Measurements from ENCODE around the gene F13A1.

Gene F13A1

DNA sequence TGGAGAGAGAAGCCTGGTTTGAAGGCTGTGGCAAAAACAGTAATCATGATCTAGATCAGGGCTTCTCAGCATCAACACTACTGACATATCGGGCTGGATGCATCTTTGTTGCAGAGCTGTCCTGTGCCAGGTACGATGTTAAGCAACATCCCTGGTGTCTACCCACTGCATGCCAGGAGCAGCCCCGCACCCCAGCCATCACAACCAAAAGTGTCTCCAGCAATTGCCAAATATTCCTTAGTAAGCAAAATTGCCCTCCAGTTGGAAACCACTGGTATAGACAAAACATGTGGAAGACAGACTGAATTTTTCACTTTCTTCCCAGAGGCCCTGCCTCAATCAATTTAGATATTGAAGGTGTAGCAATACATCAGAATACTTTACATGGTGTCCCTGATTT lies 166.1 kb downstream of the F13A1 start:
- Histone ChIP-seq H3K9me3 (ENCODE audit: control insufficient read depth, insufficient read depth, low read depth, low read length) (no peaks in the 10 kb centered on the region), H3K27ac (ENCODE audit: low read depth, low read length) (no peak overlapping the region), H3K4me3 (ENCODE audit: low read depth, low read length) (no peak overlapping the region), H3K4me1 (ENCODE audit: control insufficient read depth, insufficient read depth, low read length) (no peaks in the 10 kb centered on the region), H3K9ac (ENCODE audit: low read length) (no peak overlapping the region), H3K27me3 (ENCODE audit: control insufficient read depth, insufficient read depth, low read length) (no peaks in the 10 kb centered on the region; the same call in 1 of the 2 replicates), H3K36me3 (ENCODE audit: control insufficient read depth, insufficient read depth, low read length) (no peaks in the 10 kb centered on the region)

- H3K27ac ChIP-seq (ENCODE audit: low read depth, low read length) = no peak overlapping the region
- no peaks in the 10 kb centered on the region for H3K9me3 ChIP-seq (ENCODE audit: control insufficient read depth, insufficient read depth, low read depth, low read length)
- H3K36me3 ChIP-seq (ENCODE audit: control insufficient read depth, insufficient read depth, low read length) = no peaks in the 10 kb centered on the region
- H3K4me1 ChIP-seq (ENCODE audit: control insufficient read depth, insufficient read depth, low read length) = no peaks in the 10 kb centered on the region
- no peak overlapping the region for H3K4me3 ChIP-seq (ENCODE audit: low read depth, low read length)
- no peaks in the 10 kb centered on the region; the same call in 1 of the 2 replicates for H3K27me3 ChIP-seq (ENCODE audit: control insufficient read depth, insufficient read depth, low read length)
- H3K9ac ChIP-seq (ENCODE audit: low read length) = no peak overlapping the region
These were observed 168.4 kb downstream of the F13A1 start for GRCh38 chr6:6152060-6152459.

DNA sequence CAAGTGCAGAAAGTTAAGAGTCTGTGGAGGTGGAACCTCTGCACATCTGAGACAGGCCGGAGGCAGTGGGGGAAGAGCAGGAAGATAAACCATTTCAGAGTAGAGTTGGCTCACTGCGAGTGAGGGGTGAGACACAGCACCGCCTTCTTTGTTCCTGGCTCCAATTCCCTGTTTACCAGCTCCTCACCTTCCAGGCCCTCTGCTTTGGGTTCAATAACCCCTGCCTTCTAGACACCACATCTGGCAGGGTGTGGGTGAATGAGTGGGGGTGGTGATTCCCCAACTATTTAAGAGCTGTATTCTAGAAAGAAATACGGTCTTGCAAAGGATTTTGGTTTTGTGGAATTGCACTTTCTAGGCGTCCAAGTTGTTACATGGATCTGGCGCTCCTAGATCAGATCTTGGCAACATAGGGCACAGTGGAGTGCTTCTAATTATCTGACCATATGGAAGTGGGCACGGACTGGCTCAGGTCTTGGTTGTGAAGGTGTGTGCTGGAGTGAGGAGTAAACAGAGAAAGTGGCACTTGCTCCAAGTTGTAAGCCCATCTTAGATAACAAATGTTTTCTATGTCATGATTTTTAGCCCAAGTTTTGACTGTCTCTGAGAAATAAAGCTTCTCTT lies 172.2 kb downstream of the F13A1 start:
- Histone ChIP-seq H3K27ac (ENCODE audit: low read depth, low read length) (no peak overlapping the region), H3K27me3 (ENCODE audit: control insufficient read depth, insufficient read depth, low read length) (no peaks in the 10 kb centered on the region), H3K4me1 (ENCODE audit: control insufficient read depth, insufficient read depth, low read length) (no peaks in the 10 kb centered on the region), H3K36me3 (ENCODE audit: control insufficient read depth, insufficient read depth, low read length) (no peaks in the 10 kb centered on the region), H3K4me3 (ENCODE audit: low read depth, low read length) (no peak overlapping the region), H3K9me3 (ENCODE audit: control insufficient read depth, insufficient read depth, low read depth, low read length) (no peaks in the 10 kb centered on the region), H3K9ac (ENCODE audit: low read length) (no peak overlapping the region)

GRCh38 chr6:6131492-6132109 lies 188.9 kb downstream of the F13A1 start:
- no peak overlapping the region for H3K4me3 ChIP-seq (ENCODE audit: low read depth, low read length)
- H3K9me3 ChIP-seq (ENCODE audit: control insufficient read depth, insufficient read depth, low read depth, low read length) = no peaks in the 10 kb centered on the region
- H3K9ac ChIP-seq (ENCODE audit: low read length) = no peak overlapping the region
- H3K36me3 ChIP-seq (ENCODE audit: control insufficient read depth, insufficient read depth, low read length) = no peaks in the 10 kb centered on the region
- no peaks in the 10 kb centered on the region for H3K4me1 ChIP-seq (ENCODE audit: control insufficient read depth, insufficient read depth, low read length)
- peaks cover 3% of the 10 kb centered on the region; the same call in 1 of the 2 replicates for H3K27me3 ChIP-seq (ENCODE audit: control insufficient read depth, insufficient read depth, low read length)
- no peak overlapping the region for H3K27ac ChIP-seq (ENCODE audit: low read depth, low read length)

DNA sequence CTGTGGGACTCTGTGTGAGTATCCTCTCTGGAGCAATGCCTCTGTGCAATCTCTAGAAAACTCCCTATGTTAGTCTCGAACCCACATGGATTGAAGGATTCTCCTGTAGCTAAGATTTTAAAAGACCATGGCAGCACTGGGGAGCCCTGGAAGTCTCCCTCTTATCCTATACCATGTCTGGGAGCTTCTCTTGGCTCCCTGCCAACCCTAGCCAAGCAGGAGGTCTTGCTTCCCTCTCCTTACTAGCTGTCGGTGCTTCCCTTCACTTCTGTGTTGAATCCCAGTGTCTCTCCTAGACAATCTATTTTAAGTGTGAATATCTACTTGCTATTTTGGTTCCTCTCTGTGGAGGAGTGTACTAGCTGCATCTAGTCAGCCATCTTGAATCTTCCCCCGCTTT lies 195.0 kb downstream of the F13A1 start:
- H3K27me3 ChIP-seq (ENCODE audit: control insufficient read depth, insufficient read depth, low read length) = peaks cover 3% of the 10 kb centered on the region; the same call in 1 of the 2 replicates
- H3K36me3 ChIP-seq (ENCODE audit: control insufficient read depth, insufficient read depth, low read length) = no peaks in the 10 kb centered on the region

DNA sequence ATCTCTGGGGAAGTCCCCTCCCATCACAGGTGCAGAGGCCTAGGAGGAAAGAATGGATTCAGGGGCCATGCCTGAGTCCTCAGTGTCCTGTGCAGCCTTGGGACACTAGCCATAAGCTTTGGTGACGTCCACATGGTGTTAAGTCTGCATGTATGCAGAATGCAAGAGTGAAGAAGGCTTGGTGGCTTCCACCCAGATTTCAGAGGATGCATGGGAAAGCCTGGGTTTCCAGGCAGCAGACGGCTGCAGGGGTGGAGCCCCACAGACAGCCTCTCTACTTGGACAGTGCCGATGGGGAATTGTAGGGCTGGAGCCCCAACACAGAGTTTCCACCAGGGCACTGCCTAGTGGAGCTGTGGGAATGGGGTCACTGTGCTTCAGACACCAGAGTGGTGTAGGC lies 196.7 kb downstream of the F13A1 start:
- no peak overlapping the region for H3K4me3 ChIP-seq (ENCODE audit: low read depth, low read length)
- peaks cover 3% of the 10 kb centered on the region; the same call in 1 of the 2 replicates for H3K27me3 ChIP-seq (ENCODE audit: control insufficient read depth, insufficient read depth, low read length)
- no peak overlapping the region for H3K9ac ChIP-seq (ENCODE audit: low read length)
- no peaks in the 10 kb centered on the region for H3K4me1 ChIP-seq (ENCODE audit: control insufficient read depth, insufficient read depth, low read length)
- H3K9me3 ChIP-seq (ENCODE audit: control insufficient read depth, insufficient read depth, low read depth, low read length) = peaks cover 20% of the 10 kb centered on the region
- H3K36me3 ChIP-seq (ENCODE audit: control insufficient read depth, insufficient read depth, low read length) = no peaks in the 10 kb centered on the region
- no peak overlapping the region for H3K27ac ChIP-seq (ENCODE audit: low read depth, low read length)

More for the DNA sequence above, 195.0 kb downstream of the F13A1 start:
- Histone ChIP-seq H3K27ac (ENCODE audit: low read depth, low read length) (no peak overlapping the region), H3K9ac (ENCODE audit: low read length) (no peak overlapping the region), H3K4me3 (ENCODE audit: low read depth, low read length) (no peak overlapping the region), H3K9me3 (ENCODE audit: control insufficient read depth, insufficient read depth, low read depth, low read length) (peaks cover 20% of the 10 kb centered on the region), H3K4me1 (ENCODE audit: control insufficient read depth, insufficient read depth, low read length) (no peaks in the 10 kb centered on the region)

GRCh38 chr6:6121943-6122342 lies 198.5 kb downstream of the F13A1 start:
- Histone ChIP-seq H3K4me1 (ENCODE audit: control insufficient read depth, insufficient read depth, low read length) (no peaks in the 10 kb centered on the region), H3K36me3 (ENCODE audit: control insufficient read depth, insufficient read depth, low read length) (no peaks in the 10 kb centered on the region), H3K4me3 (ENCODE audit: low read depth, low read length) (no peak overlapping the region), H3K27me3 (ENCODE audit: control insufficient read depth, insufficient read depth, low read length) (no peaks in the 10 kb centered on the region), H3K9me3 (ENCODE audit: control insufficient read depth, insufficient read depth, low read depth, low read length) (peaks cover 20% of the 10 kb centered on the region), H3K9ac (ENCODE audit: low read length) (no peak overlapping the region), H3K27ac (ENCODE audit: low read depth, low read length) (no peak overlapping the region)

DNA sequence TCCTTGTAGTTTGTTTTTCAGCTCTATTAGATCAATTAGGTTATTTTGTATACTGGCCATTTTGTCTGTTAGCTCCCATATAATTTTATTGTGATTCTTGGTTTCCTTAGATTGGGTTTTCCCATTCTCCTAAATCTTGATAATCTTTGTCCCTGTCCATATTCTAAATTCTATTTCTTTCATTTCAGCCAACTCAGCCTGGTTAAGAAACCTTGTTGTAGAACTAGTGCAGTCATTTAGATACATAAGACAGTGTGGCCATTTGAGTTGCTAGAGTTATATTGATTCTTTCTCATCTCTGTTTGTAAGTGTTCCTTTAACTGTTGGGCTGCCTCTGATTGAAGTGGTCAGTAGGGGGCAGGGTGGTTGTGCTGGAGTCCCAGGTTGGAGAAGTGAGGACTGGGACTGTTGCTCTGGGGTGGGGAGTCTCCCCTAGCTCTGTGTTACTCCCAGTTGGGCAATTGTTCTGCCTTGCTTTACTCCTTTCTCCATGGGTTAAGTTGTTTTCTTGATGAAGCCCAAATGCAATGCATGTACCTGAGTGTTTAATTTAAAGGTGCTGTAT lies 214.9 kb downstream of the F13A1 start:
- Histone ChIP-seq H3K9ac (ENCODE audit: low read length) (no peak overlapping the region), H3K4me3 (ENCODE audit: low read depth, low read length) (no peak overlapping the region), H3K27ac (ENCODE audit: low read depth, low read length) (no peak overlapping the region), H3K36me3 (ENCODE audit: control insufficient read depth, insufficient read depth, low read length) (no peaks in the 10 kb centered on the region), H3K4me1 (ENCODE audit: control insufficient read depth, insufficient read depth, low read length) (no peaks in the 10 kb centered on the region), H3K27me3 (ENCODE audit: control insufficient read depth, insufficient read depth, low read length) (no peaks in the 10 kb centered on the region), H3K9me3 (ENCODE audit: control insufficient read depth, insufficient read depth, low read depth, low read length) (no peaks in the 10 kb centered on the region)
